ENCODE measurements around the gene ST6GAL1. TPM values are rescaled to one million over a fixed set of nuclear protein-coding genes. Genes with fewer than 3 reads are reported as not detected.
"Not testable (repeated sequence)": the region's sequence is repeated elsewhere in the genome, so short reads cannot be mapped to it uniquely, and the experiment has no call there.

ST6GAL1 gene
- total RNA-seq, 1 donor from 2014 or later, result 15.8 TPM

DNA sequence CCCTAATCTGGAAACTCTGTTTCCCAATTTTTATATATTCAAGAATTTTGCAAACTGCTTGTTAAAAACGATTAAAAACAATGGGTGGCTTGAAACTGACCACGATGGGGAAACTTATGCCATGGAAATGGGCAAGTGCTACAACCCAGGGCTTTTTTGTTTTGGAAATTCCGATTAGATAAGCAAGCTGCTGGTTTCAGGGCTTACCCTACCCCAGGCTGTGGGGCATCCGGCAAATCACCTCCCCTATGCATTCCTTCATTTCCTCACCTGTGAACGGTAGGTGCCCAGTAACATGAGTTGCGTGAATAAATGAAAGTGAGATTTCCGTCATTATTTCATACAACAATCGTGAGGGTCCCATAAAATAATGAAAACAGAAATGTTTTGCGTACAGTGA, 34.3 kb downstream of the ST6GAL1 start:
- H3K4me1 Mint-ChIP-seq (ENCODE audit: low read depth, unreplicated experiment), result no peaks in the 10 kb centered on the region
- H4K20me1 ChIP-seq (ENCODE audit: insufficient read depth, low read length), result no peaks in the 10 kb centered on the region
- H3K36me3 Mint-ChIP-seq (ENCODE audit: low read depth, unreplicated experiment), result peaks cover 5% of the 10 kb centered on the region
- H3K9me3 Mint-ChIP-seq (ENCODE audit: unreplicated experiment), result peaks cover 1% of the 10 kb centered on the region
- peaks cover 8% of the 10 kb centered on the region for H3K4me1 ChIP-seq (ENCODE audit: insufficient read depth, low read length)
- no peaks in the 10 kb centered on the region for H3K36me3 ChIP-seq (ENCODE audit: insufficient read depth, low read length)
- H3K4me2 ChIP-seq (ENCODE audit: low read length), result no peak overlapping the region
- TF ChIP-seq, protein P1, sequence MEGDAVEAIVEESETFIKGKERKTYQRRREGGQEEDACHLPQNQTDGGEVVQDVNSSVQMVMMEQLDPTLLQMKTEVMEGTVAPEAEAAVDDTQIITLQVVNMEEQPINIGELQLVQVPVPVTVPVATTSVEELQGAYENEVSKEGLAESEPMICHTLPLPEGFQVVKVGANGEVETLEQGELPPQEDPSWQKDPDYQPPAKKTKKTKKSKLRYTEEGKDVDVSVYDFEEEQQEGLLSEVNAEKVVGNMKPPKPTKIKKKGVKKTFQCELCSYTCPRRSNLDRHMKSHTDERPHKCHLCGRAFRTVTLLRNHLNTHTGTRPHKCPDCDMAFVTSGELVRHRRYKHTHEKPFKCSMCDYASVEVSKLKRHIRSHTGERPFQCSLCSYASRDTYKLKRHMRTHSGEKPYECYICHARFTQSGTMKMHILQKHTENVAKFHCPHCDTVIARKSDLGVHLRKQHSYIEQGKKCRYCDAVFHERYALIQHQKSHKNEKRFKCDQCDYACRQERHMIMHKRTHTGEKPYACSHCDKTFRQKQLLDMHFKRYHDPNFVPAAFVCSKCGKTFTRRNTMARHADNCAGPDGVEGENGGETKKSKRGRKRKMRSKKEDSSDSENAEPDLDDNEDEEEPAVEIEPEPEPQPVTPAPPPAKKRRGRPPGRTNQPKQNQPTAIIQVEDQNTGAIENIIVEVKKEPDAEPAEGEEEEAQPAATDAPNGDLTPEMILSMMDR (IDR thresholded peaks at IDR 0.05; ENCODE audit: insufficient read depth, low read depth, low read length), result no peak
- no peak for TF ChIP-seq EZH2 (IDR thresholded peaks at IDR 0.05; ENCODE audit: insufficient read depth, low read length)
- H3K27me3 ChIP-seq (ENCODE audit: insufficient read depth, low read length), result no peaks in the 10 kb centered on the region
- no peaks in the 10 kb centered on the region for H3K79me2 ChIP-seq (ENCODE audit: insufficient read depth, low read length)
- no peak for DNase-seq (ENCODE audit: low read depth)
- H3K4me3 Mint-ChIP-seq (ENCODE audit: unreplicated experiment), result no peak overlapping the region
- no peak for FAIRE-seq
- H3K9ac ChIP-seq (ENCODE audit: low read length), result no peak overlapping the region
- H3K27ac ChIP-seq (ENCODE audit: low read depth, low read length), result no peak overlapping the region
- H3K4me3 ChIP-seq (ENCODE audit: insufficient read depth, low read depth, low read length), result no peak overlapping the region
- H3K27me3 Mint-ChIP-seq (ENCODE audit: low read depth, unreplicated experiment), result no peaks in the 10 kb centered on the region
- H3K9me3 ChIP-seq (ENCODE audit: insufficient read depth, low read depth, low read length), result no peaks in the 10 kb centered on the region
- no peak overlapping the region for H3K27ac Mint-ChIP-seq (ENCODE audit: unreplicated experiment)
- peak overlapping the region; percentile 12 for H2AFZ ChIP-seq (ENCODE audit: low read depth, low read length)

DNA sequence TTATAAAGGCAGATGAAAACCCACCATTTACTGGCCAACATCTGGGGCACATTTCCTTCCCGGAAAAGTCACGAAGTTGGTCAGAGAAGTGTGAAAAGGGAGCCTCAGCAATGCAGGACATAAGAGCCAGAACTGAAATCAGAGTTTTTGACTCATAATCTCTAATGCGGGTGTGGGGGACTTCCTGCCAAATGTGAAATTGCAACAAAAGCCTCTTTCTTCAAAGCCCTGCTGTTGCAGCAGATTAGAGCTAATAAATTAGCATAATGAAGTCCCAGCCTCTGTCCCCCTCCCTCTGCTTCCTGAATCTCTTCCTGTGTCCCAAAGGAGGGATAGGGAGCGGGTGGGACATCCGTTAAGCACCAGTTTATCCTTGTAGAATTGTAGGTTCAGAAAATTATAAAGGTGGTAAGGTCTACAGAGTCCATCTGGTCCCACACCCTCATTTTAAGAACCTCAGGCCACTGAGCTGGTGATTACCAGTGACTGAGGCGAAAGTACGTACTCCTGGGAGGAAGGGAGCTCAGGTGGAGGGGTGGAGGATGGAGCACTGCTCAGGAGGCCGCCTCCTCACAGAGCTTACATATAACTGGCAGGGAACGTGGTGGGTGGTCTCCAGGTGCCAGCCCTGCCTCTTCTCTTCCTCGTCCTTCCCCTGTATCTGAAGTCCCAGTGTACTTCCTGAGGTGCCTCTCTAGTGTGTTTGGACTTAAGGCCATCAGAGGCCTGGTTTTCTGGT, 35.0 kb downstream of the ST6GAL1 start:
- Histone ChIP-seq H3K36me3 (ENCODE audit: insufficient read depth, low read length) (no peaks in the 10 kb centered on the region), H3K4me3 (ENCODE audit: insufficient read depth, low read depth, low read length) (no peak overlapping the region), H3K27ac (ENCODE audit: low read depth, low read length) (no peak overlapping the region), H3K9me3 (ENCODE audit: insufficient read depth, low read depth, low read length) (no peaks in the 10 kb centered on the region), H3K4me2 (ENCODE audit: low read length) (no peak overlapping the region), H4K20me1 (ENCODE audit: insufficient read depth, low read length) (no peaks in the 10 kb centered on the region), H2AFZ (ENCODE audit: low read depth, low read length) (peak overlapping the region; percentile 12), H3K4me1 (ENCODE audit: insufficient read depth, low read length) (peaks cover 8% of the 10 kb centered on the region), H3K27me3 (ENCODE audit: insufficient read depth, low read length) (no peaks in the 10 kb centered on the region), H3K79me2 (ENCODE audit: insufficient read depth, low read length) (no peaks in the 10 kb centered on the region), H3K9ac (ENCODE audit: low read length) (no peak overlapping the region)
- Mint-ChIP-seq H3K9me3 (ENCODE audit: unreplicated experiment) (peaks cover 1% of the 10 kb centered on the region), H3K36me3 (ENCODE audit: low read depth, unreplicated experiment) (peaks cover 6% of the 10 kb centered on the region), H3K4me3 (ENCODE audit: unreplicated experiment) (no peak overlapping the region), H3K4me1 (ENCODE audit: low read depth, unreplicated experiment) (no peaks in the 10 kb centered on the region), H3K27me3 (ENCODE audit: low read depth, unreplicated experiment) (no peaks in the 10 kb centered on the region), H3K27ac (ENCODE audit: unreplicated experiment) (no peak overlapping the region)
- FAIRE-seq (no peak), DNase-seq (ENCODE audit: low read depth) (no peak)
- no peak for TF ChIP-seq EZH2 (IDR thresholded peaks at IDR 0.05; ENCODE audit: insufficient read depth, low read length)
- TF ChIP-seq, protein P1 (IDR thresholded peaks at IDR 0.05; ENCODE audit: insufficient read depth, low read depth, low read length), result no peak

DNA sequence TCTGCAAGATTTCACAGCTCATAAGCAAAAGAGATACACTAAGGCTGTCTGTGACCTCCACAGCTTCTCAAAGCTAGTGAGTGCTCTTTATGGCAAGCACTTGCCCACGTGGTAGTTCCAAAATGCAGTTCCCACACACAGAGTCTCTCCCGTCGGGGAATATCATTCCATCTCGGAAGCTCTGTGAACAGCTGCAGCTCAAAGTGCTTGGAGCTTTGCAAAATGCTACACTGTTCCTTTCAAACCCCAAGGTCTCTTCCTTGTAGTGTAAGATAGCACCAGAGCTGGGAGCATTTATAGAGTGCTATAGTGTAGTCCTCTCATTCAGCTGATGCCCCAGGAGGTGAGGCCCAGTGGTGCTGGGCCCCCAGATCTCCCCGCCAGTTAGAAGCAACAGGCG, 36.1 kb downstream of the ST6GAL1 start:
- Histone ChIP-seq H3K9me3 (ENCODE audit: insufficient read depth, low read depth, low read length) (no peaks in the 10 kb centered on the region), H3K79me2 (ENCODE audit: insufficient read depth, low read length) (no peaks in the 10 kb centered on the region), H4K20me1 (ENCODE audit: insufficient read depth, low read length) (no peaks in the 10 kb centered on the region), H3K36me3 (ENCODE audit: insufficient read depth, low read length) (no peaks in the 10 kb centered on the region), H3K4me1 (ENCODE audit: insufficient read depth, low read length) (peaks cover 8% of the 10 kb centered on the region), H3K27ac (ENCODE audit: low read depth, low read length) (no peak overlapping the region), H3K4me2 (ENCODE audit: low read length) (no peak overlapping the region), H3K27me3 (ENCODE audit: insufficient read depth, low read length) (no peaks in the 10 kb centered on the region), H3K9ac (ENCODE audit: low read length) (no peak overlapping the region), H2AFZ (ENCODE audit: low read depth, low read length) (no peak overlapping the region), H3K4me3 (ENCODE audit: insufficient read depth, low read depth, low read length) (no peak overlapping the region)
- Mint-ChIP-seq H3K27ac (ENCODE audit: unreplicated experiment) (no peak overlapping the region), H3K4me1 (ENCODE audit: low read depth, unreplicated experiment) (no peaks in the 10 kb centered on the region), H3K9me3 (ENCODE audit: unreplicated experiment) (peaks cover 1% of the 10 kb centered on the region), H3K4me3 (ENCODE audit: unreplicated experiment) (no peak overlapping the region), H3K27me3 (ENCODE audit: low read depth, unreplicated experiment) (no peaks in the 10 kb centered on the region), H3K36me3 (ENCODE audit: low read depth, unreplicated experiment) (peaks cover 8% of the 10 kb centered on the region)
- TF ChIP-seq, protein P1 (IDR thresholded peaks at IDR 0.05; ENCODE audit: insufficient read depth, low read depth, low read length), result no peak
- no peak for TF ChIP-seq EZH2 (IDR thresholded peaks at IDR 0.05; ENCODE audit: insufficient read depth, low read length)
- DNase-seq (ENCODE audit: low read depth) (no peak), FAIRE-seq (no peak)

DNA sequence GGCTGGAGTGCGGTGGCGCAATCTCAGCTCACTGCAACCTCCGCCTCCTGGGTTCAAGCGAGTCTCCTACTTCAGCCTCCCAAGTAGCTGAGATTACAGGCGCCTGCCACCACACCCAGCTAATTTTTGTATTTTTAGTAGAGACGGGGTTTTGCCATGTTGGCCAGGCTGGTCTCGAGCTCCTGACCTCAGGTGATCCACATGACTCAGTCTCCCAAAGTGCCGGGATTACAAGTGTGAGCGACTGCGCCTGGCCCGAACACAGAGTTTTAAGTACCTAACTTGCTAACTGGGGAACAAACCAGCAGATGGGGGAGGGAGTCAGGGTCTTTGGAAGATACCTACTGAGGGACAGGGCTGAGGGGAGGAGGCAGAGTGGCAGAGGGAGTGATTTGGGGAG, 36.9 kb downstream of the ST6GAL1 start:
- H3K4me1 Mint-ChIP-seq (ENCODE audit: low read depth, unreplicated experiment); H3K4me3 ChIP-seq (ENCODE audit: insufficient read depth, low read depth, low read length); H3K27ac Mint-ChIP-seq (ENCODE audit: unreplicated experiment); H3K79me2 ChIP-seq (ENCODE audit: insufficient read depth, low read length); H4K20me1 ChIP-seq (ENCODE audit: insufficient read depth, low read length); H3K9me3 ChIP-seq (ENCODE audit: insufficient read depth, low read depth, low read length); H3K27me3 ChIP-seq (ENCODE audit: insufficient read depth, low read length); H3K9me3 Mint-ChIP-seq (ENCODE audit: unreplicated experiment); H3K4me1 ChIP-seq (ENCODE audit: insufficient read depth, low read length); H3K4me3 Mint-ChIP-seq (ENCODE audit: unreplicated experiment); FAIRE-seq; H3K36me3 ChIP-seq (ENCODE audit: insufficient read depth, low read length); H3K9ac ChIP-seq (ENCODE audit: low read length); H3K27ac ChIP-seq (ENCODE audit: low read depth, low read length); H3K27me3 Mint-ChIP-seq (ENCODE audit: low read depth, unreplicated experiment); DNase-seq (ENCODE audit: low read depth): not testable (repeated sequence)
- H3K4me2 ChIP-seq (ENCODE audit: low read length), result peak overlapping the region; percentile 49
- H2AFZ ChIP-seq (ENCODE audit: low read depth, low read length), result peak overlapping the region; percentile 38
- H3K36me3 Mint-ChIP-seq (ENCODE audit: low read depth, unreplicated experiment), result peaks cover 12% of the 10 kb centered on the region

Data from astrocyte (in vitro differentiated cells and primary cell).